B cell (primary cell): Measurements from ENCODE around the gene C10orf105. TPM values are rescaled to one million over a fixed set of nuclear protein-coding genes. Genes with fewer than 3 reads are reported as not detected.

Experiments used
- ATAC-seq: fragments of 200-7000 bp; cut with Tn5 transposase; one replicate; pipeline ENCODE4 v1.10.0; 2021; ENCODE audit warnings: low read depth, mild to moderate bottlenecking, moderate number of reproducible peaks, moderate library complexity
- CTCF ChIA-PET: fragments of 350-600 bp; sonication (Branson Sonifier 250); formaldehyde crosslinking; loops from one replicate; lab custom pipeline; 2021; ENCODE audit warnings: antibody characterized with exemption, inconsistent platforms; lab: Charles Lee
- POLR2A ChIA-PET: fragments of 350-600 bp; sonication (Branson Sonifier 250); formaldehyde crosslinking; loops from one replicate; lab custom pipeline; 2021; ENCODE audit warnings: antibody characterized with exemption; lab: Charles Lee
- DNase-seq: peaks from one replicate; pipeline ENCODE4 v3.0.0; 2013
- H2AFZ ChIP-seq: 2 replicates; pipeline ENCODE4 v1.6.1; 2012; ENCODE audit warnings: mild to moderate bottlenecking, low read depth, low read length; ENCODE audit not compliant: insufficient read depth, poor library complexity, severe bottlenecking
- H3K27ac ChIP-seq, 2 donors: 1 replicate in 1 of 2; 2 replicates in 1 of 2; pipeline ENCODE4 v1.5.1; 2012 to 2013; ENCODE audit warnings: low read length in 2 of 2, mild to moderate bottlenecking in 2 of 2, moderate library complexity in 1 of 2
- H3K27me3 ChIP-seq, 4 experiments: fragments of 200-600 bp in 1 of 4; sonication (generic) in 1 of 4; replicated peaks in 1 of 4; 1 replicate in 2 of 4; 2 replicates in 2 of 4; pipeline versions ENCODE4 v1.6.1 to v1.7.0; 2013 to 2016; ENCODE audit warnings: low read length in 3 of 4, mild to moderate bottlenecking in 2 of 4, mixed read lengths in 1 of 4, moderate library complexity in 1 of 4; ENCODE audit not compliant: insufficient read depth in 4 of 4, control insufficient read depth in 3 of 4; ENCODE audit errors: control extremely low read depth in 1 of 4
- H3K36me3 ChIP-seq, 2 experiments: replicated peaks in 1 of 2; 1 replicate in 1 of 2; 2 replicates in 1 of 2; pipeline versions ENCODE4 v1.6.1 to v1.7.1; 2013; ENCODE audit warnings: low read length in 1 of 2; ENCODE audit not compliant: insufficient read depth in 2 of 2, control insufficient read depth in 1 of 2; ENCODE audit errors: control extremely low read depth in 1 of 2, extremely low read depth in 1 of 2
- H3K4me1 ChIP-seq, 2 donors: fragments of 200-600 bp in 1 of 2; sonication (generic) in 1 of 2; 1 replicate in 1 of 2; 2 replicates in 1 of 2; pipeline versions ENCODE4 v1.5.1 to v1.6.1; 2013 to 2017; ENCODE audit warnings: low read length in 2 of 2; ENCODE audit not compliant: control insufficient read depth in 2 of 2, insufficient read depth in 2 of 2
- H3K4me2 ChIP-seq: replicated peaks from 2 replicates; pipeline ENCODE3; 2012; ENCODE audit warnings: mild to moderate bottlenecking, low read depth, low read length; ENCODE audit not compliant: poor library complexity, severe bottlenecking
- H3K4me3 ChIP-seq, 5 experiments: fragments of 200-600 bp in 1 of 5; sonication (generic) in 1 of 5; 1 replicate in 3 of 5; 2 replicates in 2 of 5; pipeline versions ENCODE4 v1.5.1 to v1.7.0; 2011 to 2016; ENCODE audit warnings: low read length in 4 of 5, mild to moderate bottlenecking in 4 of 5, low read depth in 2 of 5, control low read depth in 1 of 5, moderate library complexity in 1 of 5; ENCODE audit not compliant: insufficient read depth in 1 of 5; ENCODE audit errors: control extremely low read depth in 1 of 5, extremely low read depth in 1 of 5
- H3K79me2 ChIP-seq: fragments of 200-600 bp; sonication (generic); one replicate; pipeline ENCODE4 v1.6.0; 2016; ENCODE audit warnings: low read length; ENCODE audit not compliant: control insufficient read depth, insufficient read depth
- H3K9ac ChIP-seq: fragments of 200-600 bp; sonication (generic); 2 replicates; pipeline ENCODE4 v1.6.1; 2017; ENCODE audit warnings: mild to moderate bottlenecking, low read length, moderate library complexity
- H3K9me3 ChIP-seq, 3 donors: one replicate each; pipeline versions ENCODE4 v1.6.1 to v1.7.1; 2013; ENCODE audit warnings: low read length in 2 of 3; ENCODE audit not compliant: control insufficient read depth in 2 of 3, insufficient read depth in 1 of 3; ENCODE audit errors: control extremely low read depth in 1 of 3
- H4K20me1 ChIP-seq: 2 replicates; pipeline ENCODE4 v1.6.0; 2012; ENCODE audit warnings: mild to moderate bottlenecking, low read length; ENCODE audit not compliant: insufficient read depth, control insufficient read depth, poor library complexity, severe bottlenecking
- H3K27ac Mint-ChIP-seq: one replicate; pipeline ENCODE4 v1.8.0; 2021; ENCODE audit warnings: mixed read lengths
- H3K27me3 Mint-ChIP-seq: one replicate; pipeline ENCODE4 v1.8.0; 2021; ENCODE audit warnings: mixed read lengths
- H3K4me1 Mint-ChIP-seq: one replicate; pipeline ENCODE4 v1.8.0; 2021; ENCODE audit warnings: mixed read lengths
- H3K4me3 Mint-ChIP-seq: one replicate; pipeline ENCODE4 v1.8.0; 2021; ENCODE audit warnings: mixed read lengths
- H3K9me3 Mint-ChIP-seq: one replicate; pipeline ENCODE4 v1.8.0; 2022; ENCODE audit warnings: mixed read lengths; ENCODE audit not compliant: insufficient read depth
- CTCF ChIP-seq: fragments of 200-600 bp; IDR thresholded peaks from one replicate; pipeline ENCODE4 v1.8.0; 2022; ENCODE audit warnings: antibody characterized with exemption, mild to moderate bottlenecking
- EZH2 ChIP-seq: IDR thresholded peaks from 2 replicates; pipeline ENCODE4 v1.6.1; 2012; ENCODE audit warnings: borderline replicate concordance, low read depth, mild to moderate bottlenecking, moderate library complexity, low read length; ENCODE audit not compliant: insufficient read depth, poor library complexity, severe bottlenecking
- WGBS: methylation state at CpG from one replicate; pipeline ENCODE4 v1.1.5; 2013; ENCODE audit warnings: missing lambda C conversion rate; ENCODE audit not compliant: insufficient coverage; 5-methylcytosine and 5-hydroxymethylcytosine counted together
- intact Hi-C: fragments of 100-400 bp; cut with micrococcal nuclease; formaldehyde crosslinking; loops from one replicate; pipeline ENCODE4 v1.10.0; 2022
- polyA plus RNA-seq: library from polyadenylated mRNA; depleted of rRNA; stranded (reverse); fragments of >200 nt; gene quantifications from 2 replicates; pipeline ENCODE4 v1.2.3, GENCODE V29; 2012
- total RNA-seq, 2 donors: library from RNA; stranded (reverse); fragments of 120-200 nt in 1 of 2; gene quantifications; 1 replicate in 1 of 2; 2 replicates in 1 of 2; pipeline versions ENCODE4 v1.2.3 to v1.2.4, GENCODE V29; 2013 to 2022

C10orf105 gene
- total and polyA plus RNA-seq, 2 donors (not counting 1 experiment from before 2014, with no cell fraction given), result 0.03 TPM; not detected in 1

GRCh38 chr10:71756311-71757191, 37.0 kb upstream of the C10orf105 start:
- Mint-ChIP-seq H3K27ac (peak overlapping the region; percentile 83), H3K4me1 (peaks cover 64% of the 10 kb centered on the region), H3K4me3 (peak overlapping the region; percentile 41), H3K27me3 (no peaks in the 10 kb centered on the region), H3K9me3 (no peaks in the 10 kb centered on the region)
- POLR2A ChIA-PET, result interaction anchor here (1.3 to 2.4 kb wide), 4 partner anchors 10 to 16 kb away, joined by 3 to 15 read pairs (median 4); no protein-coding TSS in a partner anchor
- Histone ChIP-seq H2AFZ (peak overlapping the region; percentile 23), H3K79me2 (peaks cover 4% of the 10 kb centered on the region), H3K4me1 (peaks cover 61 to 66% of the 10 kb centered on the region in 2 donors), H3K4me2 (peak overlapping the region; percentile 51), H3K27me3 (no peaks in the 10 kb centered on the region), H4K20me1 (no peaks in the 10 kb centered on the region), H3K9ac (peak overlapping the region; percentile 20), H3K36me3 (peaks cover 0 to 23% of the 10 kb centered on the region in 2 experiments), H3K9me3 (no peaks in the 10 kb centered on the region), H3K4me3 (no peak overlapping the region), H3K27ac (peak overlapping the region; percentile 17 to 23)
- TF ChIP-seq CTCF (no peak), EZH2 (no peak)
- CTCF ChIA-PET, result interaction anchor here (0.8 to 3.3 kb wide), 10 partner anchors 8 to 442 kb away, joined by 3 to 15 read pairs (median 4); partner anchors contain the start of gene VSIR
- 21% methylated on average over 6 of the region's 12 CpGs for WGBS
- intact Hi-C loops, result no loop called here
- no peak for DNase-seq
- no peak for ATAC-seq
